HEK293 (cell line): ENCODE measurements around the gene CREBBP.

Experiments
- CTCF ChIA-PET: fragments of 350-600 bp; formaldehyde crosslinking; extraction: SDS; loops from one replicate; lab custom pipeline; 2021; ENCODE audit warnings: antibody characterized with exemption; lab: Yijun Ruan, JAX
- POLR2A ChIA-PET: fragments of 300-600 bp; formaldehyde crosslinking; extraction: SDS; loops from one replicate; lab custom pipeline; 2020; ENCODE audit warnings: antibody characterized with exemption, inconsistent platforms; lab: Yijun Ruan, JAX
- H3K27ac ChIP-seq: fragments of 200-500 bp; sonication (Bioruptor generic); 2 replicates; pipeline ENCODE4 v1.5.1; 2014; ENCODE audit warnings: low read depth, low read length, control low read depth, inconsistent platforms; ENCODE audit errors: extremely low read depth
- H3K36me3 ChIP-seq, 2 experiments: fragments of 200-500 bp in 1 of 2; sonication (Bioruptor generic) in 1 of 2; 1 replicate in 1 of 2; 2 replicates in 1 of 2; pipeline ENCODE4 v1.5.1; 2014 to 2017; ENCODE audit warnings: inconsistent platforms in 2 of 2, low read length in 2 of 2; ENCODE audit not compliant: control insufficient read depth in 2 of 2, insufficient read depth in 1 of 2
- H3K4me1 ChIP-seq: fragments of 200-500 bp; sonication (Bioruptor generic); 2 replicates; pipeline ENCODE4 v1.5.1; 2014; ENCODE audit warnings: mild to moderate bottlenecking, low read length, inconsistent platforms; ENCODE audit not compliant: control insufficient read depth, insufficient read depth
- H3K4me3 ChIP-seq: 2 replicates; pipeline ENCODE4 v1.5.1; 2011; ENCODE audit warnings: low read depth, mild to moderate bottlenecking, control low read depth, low read length, moderate library complexity
- H3K9me3 ChIP-seq: fragments of 200-500 bp; sonication (Bioruptor generic); 2 replicates; pipeline ENCODE4 v1.5.1; 2014; ENCODE audit warnings: low read depth, low read length, inconsistent platforms; ENCODE audit not compliant: control insufficient read depth, insufficient read depth
- BCL11A ChIP-seq: fragments of 450-650 bp; formaldehyde crosslinking; IDR thresholded peaks from 2 replicates; pipeline ENCODE4 v1.5.1; 2016; ENCODE audit warnings: low read depth, missing biosample characterization, missing genetic modification characterization
- KLF9 ChIP-seq: fragments of 450-650 bp; formaldehyde crosslinking; IDR thresholded peaks from 2 replicates; pipeline ENCODE4 v1.5.1; 2016; ENCODE audit warnings: missing biosample characterization, missing genetic modification characterization, low read depth
- SCRT2 ChIP-seq: fragments of 450-650 bp; formaldehyde crosslinking; IDR thresholded peaks from 2 replicates; pipeline ENCODE4 v1.5.1; 2016; ENCODE audit warnings: missing biosample characterization, missing genetic modification characterization
- YY1 ChIP-seq: fragments of 450-650 bp; formaldehyde crosslinking; IDR thresholded peaks from 2 replicates; pipeline ENCODE4 v1.5.1; 2018; ENCODE audit warnings: missing biosample characterization, missing genetic modification characterization
- ZBTB1 ChIP-seq: fragments of 450-650 bp; formaldehyde crosslinking; IDR thresholded peaks from 2 replicates; pipeline ENCODE4 v1.5.1; 2016; ENCODE audit warnings: missing biosample characterization, missing genetic modification characterization
- ZBTB20 ChIP-seq: fragments of 450-650 bp; formaldehyde crosslinking; IDR thresholded peaks from 2 replicates; pipeline ENCODE4 v1.5.1; 2016; ENCODE audit warnings: missing biosample characterization, missing genetic modification characterization
- ZBTB48 ChIP-seq: fragments of 450-650 bp; formaldehyde crosslinking; IDR thresholded peaks from 2 replicates; pipeline ENCODE4 v1.5.1; 2016; ENCODE audit warnings: missing biosample characterization, missing genetic modification characterization
- ZNF121 ChIP-seq: fragments of 450-650 bp; formaldehyde crosslinking; IDR thresholded peaks from 2 replicates; pipeline ENCODE4 v1.5.1; 2016; ENCODE audit warnings: missing biosample characterization, missing genetic modification characterization
- ZNF202 ChIP-seq: fragments of 450-650 bp; formaldehyde crosslinking; IDR thresholded peaks from 2 replicates; pipeline ENCODE4 v1.5.1; 2016; ENCODE audit warnings: missing biosample characterization, missing genetic modification characterization, borderline replicate concordance
- ZNF654 ChIP-seq: fragments of 450-650 bp; formaldehyde crosslinking; IDR thresholded peaks from 2 replicates; pipeline ENCODE4 v1.5.1; 2016; ENCODE audit warnings: low read depth, missing biosample characterization, missing genetic modification characterization
- ZNF701 ChIP-seq: fragments of 450-650 bp; formaldehyde crosslinking; IDR thresholded peaks from 2 replicates; pipeline ENCODE4 v1.5.1; 2016; ENCODE audit warnings: missing biosample characterization, missing genetic modification characterization
- ZNF768 ChIP-seq: fragments of 450-650 bp; formaldehyde crosslinking; IDR thresholded peaks from 2 replicates; pipeline ENCODE4 v1.5.1; 2018; ENCODE audit warnings: missing biosample characterization, mild to moderate bottlenecking, missing genetic modification characterization
- TF ChIP-seq, protein P1 (sequence below): fragments of 450-650 bp; formaldehyde crosslinking; IDR thresholded peaks from 2 replicates; pipeline ENCODE4 v1.5.1; 2016; ENCODE audit warnings: missing biosample characterization, missing genetic modification characterization, low read depth
- TF ChIP-seq, protein P2 (sequence below): fragments of 450-650 bp; formaldehyde crosslinking; IDR thresholded peaks from 2 replicates; pipeline ENCODE4 v1.5.1; 2016; ENCODE audit warnings: missing biosample characterization, missing genetic modification characterization, borderline replicate concordance
- TF ChIP-seq, protein P3 (sequence below): fragments of 450-650 bp; formaldehyde crosslinking; IDR thresholded peaks from 2 replicates; pipeline ENCODE4 v1.5.1; 2016; ENCODE audit warnings: missing biosample characterization, missing genetic modification characterization
- TF ChIP-seq, protein P4 (sequence below): fragments of 450-650 bp; formaldehyde crosslinking; conservative IDR thresholded peaks from 2 replicates; pipeline ENCODE4 v1.5.1; 2016; ENCODE audit warnings: low read depth, missing biosample characterization, missing genetic modification characterization

CREBBP gene

DNA sequence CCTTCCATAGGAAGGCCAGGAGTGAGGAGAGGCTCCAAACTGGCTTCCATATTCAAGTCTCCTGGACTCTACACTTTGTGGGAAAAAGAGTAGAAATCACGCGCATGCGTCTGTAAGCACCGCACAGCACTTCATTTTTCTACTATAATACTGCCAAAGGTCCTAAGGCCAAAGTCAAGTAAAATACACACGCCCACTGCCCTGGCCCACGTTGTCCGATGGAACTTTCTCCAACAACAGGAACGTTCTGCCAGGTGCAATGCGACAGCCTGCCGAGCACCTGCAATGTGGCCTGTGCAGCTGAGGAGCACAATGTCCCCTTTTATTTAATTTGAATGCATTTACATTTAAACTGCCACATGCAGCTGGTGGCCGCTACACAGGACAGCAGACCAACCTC lies 202.5 kb downstream of the CREBBP start:
- no peaks in the 10 kb centered on the region for H3K4me1 ChIP-seq
- POLR2A ChIA-PET: no interaction called here
- no peak for TF ChIP-seq ZBTB20 (tag by site-specific recombination)
- TF ChIP-seq, protein P1, sequence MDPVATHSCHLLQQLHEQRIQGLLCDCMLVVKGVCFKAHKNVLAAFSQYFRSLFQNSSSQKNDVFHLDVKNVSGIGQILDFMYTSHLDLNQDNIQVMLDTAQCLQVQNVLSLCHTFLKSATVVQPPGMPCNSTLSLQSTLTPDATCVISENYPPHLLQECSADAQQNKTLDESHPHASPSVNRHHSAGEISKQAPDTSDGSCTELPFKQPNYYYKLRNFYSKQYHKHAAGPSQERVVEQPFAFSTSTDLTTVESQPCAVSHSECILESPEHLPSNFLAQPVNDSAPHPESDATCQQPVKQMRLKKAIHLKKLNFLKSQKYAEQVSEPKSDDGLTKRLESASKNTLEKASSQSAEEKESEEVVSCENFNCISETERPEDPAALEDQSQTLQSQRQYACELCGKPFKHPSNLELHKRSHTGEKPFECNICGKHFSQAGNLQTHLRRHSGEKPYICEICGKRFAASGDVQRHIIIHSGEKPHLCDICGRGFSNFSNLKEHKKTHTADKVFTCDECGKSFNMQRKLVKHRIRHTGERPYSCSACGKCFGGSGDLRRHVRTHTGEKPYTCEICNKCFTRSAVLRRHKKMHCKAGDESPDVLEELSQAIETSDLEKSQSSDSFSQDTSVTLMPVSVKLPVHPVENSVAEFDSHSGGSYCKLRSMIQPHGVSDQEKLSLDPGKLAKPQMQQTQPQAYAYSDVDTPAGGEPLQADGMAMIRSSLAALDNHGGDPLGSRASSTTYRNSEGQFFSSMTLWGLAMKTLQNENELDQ (tag by site-specific recombination): no peak
- TF ChIP-seq, protein P2, sequence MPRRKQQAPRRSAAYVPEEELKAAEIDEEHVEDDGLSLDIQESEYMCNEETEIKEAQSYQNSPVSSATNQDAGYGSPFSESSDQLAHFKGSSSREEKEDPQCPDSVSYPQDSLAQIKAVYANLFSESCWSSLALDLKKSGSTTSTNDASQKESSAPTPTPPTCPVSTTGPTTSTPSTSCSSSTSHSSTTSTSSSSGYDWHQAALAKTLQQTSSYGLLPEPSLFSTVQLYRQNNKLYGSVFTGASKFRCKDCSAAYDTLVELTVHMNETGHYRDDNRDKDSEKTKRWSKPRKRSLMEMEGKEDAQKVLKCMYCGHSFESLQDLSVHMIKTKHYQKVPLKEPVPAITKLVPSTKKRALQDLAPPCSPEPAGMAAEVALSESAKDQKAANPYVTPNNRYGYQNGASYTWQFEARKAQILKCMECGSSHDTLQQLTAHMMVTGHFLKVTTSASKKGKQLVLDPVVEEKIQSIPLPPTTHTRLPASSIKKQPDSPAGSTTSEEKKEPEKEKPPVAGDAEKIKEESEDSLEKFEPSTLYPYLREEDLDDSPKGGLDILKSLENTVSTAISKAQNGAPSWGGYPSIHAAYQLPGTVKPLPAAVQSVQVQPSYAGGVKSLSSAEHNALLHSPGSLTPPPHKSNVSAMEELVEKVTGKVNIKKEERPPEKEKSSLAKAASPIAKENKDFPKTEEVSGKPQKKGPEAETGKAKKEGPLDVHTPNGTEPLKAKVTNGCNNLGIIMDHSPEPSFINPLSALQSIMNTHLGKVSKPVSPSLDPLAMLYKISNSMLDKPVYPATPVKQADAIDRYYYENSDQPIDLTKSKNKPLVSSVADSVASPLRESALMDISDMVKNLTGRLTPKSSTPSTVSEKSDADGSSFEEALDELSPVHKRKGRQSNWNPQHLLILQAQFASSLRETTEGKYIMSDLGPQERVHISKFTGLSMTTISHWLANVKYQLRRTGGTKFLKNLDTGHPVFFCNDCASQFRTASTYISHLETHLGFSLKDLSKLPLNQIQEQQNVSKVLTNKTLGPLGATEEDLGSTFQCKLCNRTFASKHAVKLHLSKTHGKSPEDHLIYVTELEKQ (tag by site-specific recombination): no peak
- TF ChIP-seq ZNF202 (tag by site-specific recombination): no peak
- TF ChIP-seq BCL11A (tag by site-specific recombination): no peak
- TF ChIP-seq, protein P3, sequence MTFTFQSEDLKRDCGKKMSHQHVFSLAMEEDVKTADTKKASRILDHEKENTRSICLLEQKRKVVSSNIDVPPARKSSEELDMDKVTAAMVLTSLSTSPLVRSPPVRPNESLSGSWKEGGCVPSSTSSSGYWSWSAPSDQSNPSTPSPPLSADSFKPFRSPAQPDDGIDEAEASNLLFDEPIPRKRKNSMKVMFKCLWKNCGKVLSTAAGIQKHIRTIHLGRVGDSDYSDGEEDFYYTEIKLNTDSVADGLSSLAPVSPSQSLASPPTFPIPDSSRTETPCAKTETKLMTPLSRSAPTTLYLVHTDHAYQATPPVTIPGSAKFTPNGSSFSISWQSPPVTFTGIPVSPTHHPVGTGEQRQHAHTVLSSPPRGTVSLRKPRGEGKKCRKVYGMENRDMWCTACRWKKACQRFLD (tag by site-specific recombination): no peak
- no peak for TF ChIP-seq SCRT2 (tag by site-specific recombination)
- no peak for TF ChIP-seq ZNF701 (tag by site-specific recombination)
- TF ChIP-seq ZNF768: no peak
- no peak for TF ChIP-seq ZBTB48 (tag by site-specific recombination)
- TF ChIP-seq ZNF654: no peak
- no peak for TF ChIP-seq ZNF121 (tag by site-specific recombination)
- no peak overlapping the region for H3K27ac ChIP-seq
- CTCF ChIA-PET: interaction anchor here (1.4 kb wide), 1 partner anchor 10 kb away, joined by 3 read pairs; no protein-coding TSS in a partner anchor
- H3K4me3 ChIP-seq: no peak overlapping the region
- peaks cover 24 to 97% of the 10 kb centered on the region in 2 experiments; a peak in 2 of 3 replicates for H3K36me3 ChIP-seq
- H3K9me3 ChIP-seq: no peaks in the 10 kb centered on the region

DNA sequence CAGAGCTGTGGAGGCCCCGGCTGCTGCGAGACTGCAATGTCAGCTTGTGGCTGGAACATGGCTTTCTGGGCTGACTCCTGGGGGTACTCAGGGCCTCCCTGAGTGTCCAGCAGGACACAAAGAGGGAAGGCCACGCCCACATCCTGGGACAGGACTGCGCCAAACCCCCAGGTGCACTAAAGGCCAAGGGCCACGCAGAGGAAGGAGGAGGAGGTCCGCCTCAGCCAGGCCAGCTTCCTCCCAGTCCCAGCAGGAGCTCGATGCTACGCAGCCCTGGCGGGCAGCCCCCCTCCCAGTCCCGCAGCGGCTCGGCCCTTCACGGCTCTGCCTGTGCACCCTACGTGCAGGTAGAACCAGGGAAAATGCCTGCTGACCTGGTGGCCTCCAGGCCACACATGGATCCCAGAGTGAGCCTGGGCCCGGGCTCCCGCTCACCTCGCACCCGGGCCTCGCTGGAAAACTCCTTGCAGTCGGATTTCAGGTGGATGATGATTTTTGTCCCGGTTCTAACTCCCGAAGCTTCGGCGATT lies 204.8 kb downstream of the CREBBP start:
- H3K27ac ChIP-seq: no peak overlapping the region
- H3K4me3 ChIP-seq: no peak overlapping the region
- peaks cover 10 to 95% of the 10 kb centered on the region in 2 experiments; a peak in 2 of 3 replicates for H3K36me3 ChIP-seq
- H3K9me3 ChIP-seq: no peaks in the 10 kb centered on the region
- ChIA-PET CTCF (interaction anchor here (0.6 to 1.2 kb wide), 3 partner anchors 15 to 501 kb away, joined by 3 read pairs; no protein-coding TSS in a partner anchor), POLR2A (no interaction called here)
- TF ChIP-seq YY1 (tag by site-specific recombination) (no peak), ZBTB1 (no peak), KLF9 (0 out of 2 replicates have a peak, but pooled peaks have one; percentile 20)
- TF ChIP-seq, protein P4, sequence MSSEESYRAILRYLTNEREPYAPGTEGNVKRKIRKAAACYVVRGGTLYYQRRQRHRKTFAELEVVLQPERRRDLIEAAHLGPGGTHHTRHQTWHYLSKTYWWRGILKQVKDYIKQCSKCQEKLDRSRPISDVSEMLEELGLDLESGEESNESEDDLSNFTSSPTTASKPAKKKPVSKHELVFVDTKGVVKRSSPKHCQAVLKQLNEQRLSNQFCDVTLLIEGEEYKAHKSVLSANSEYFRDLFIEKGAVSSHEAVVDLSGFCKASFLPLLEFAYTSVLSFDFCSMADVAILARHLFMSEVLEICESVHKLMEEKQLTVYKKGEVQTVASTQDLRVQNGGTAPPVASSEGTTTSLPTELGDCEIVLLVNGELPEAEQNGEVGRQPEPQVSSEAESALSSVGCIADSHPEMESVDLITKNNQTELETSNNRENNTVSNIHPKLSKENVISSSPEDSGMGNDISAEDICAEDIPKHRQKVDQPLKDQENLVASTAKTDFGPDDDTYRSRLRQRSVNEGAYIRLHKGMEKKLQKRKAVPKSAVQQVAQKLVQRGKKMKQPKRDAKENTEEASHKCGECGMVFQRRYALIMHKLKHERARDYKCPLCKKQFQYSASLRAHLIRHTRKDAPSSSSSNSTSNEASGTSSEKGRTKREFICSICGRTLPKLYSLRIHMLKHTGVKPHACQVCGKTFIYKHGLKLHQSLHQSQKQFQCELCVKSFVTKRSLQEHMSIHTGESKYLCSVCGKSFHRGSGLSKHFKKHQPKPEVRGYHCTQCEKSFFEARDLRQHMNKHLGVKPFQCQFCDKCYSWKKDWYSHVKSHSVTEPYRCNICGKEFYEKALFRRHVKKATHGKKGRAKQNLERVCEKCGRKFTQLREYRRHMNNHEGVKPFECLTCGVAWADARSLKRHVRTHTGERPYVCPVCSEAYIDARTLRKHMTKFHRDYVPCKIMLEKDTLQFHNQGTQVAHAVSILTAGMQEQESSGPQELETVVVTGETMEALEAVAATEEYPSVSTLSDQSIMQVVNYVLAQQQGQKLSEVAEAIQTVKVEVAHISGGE (tag by site-specific recombination): no peak
- H3K4me1 ChIP-seq: no peaks in the 10 kb centered on the region
